ENCODE data around the gene GLCE. TPM values are rescaled to one million over a fixed set of nuclear protein-coding genes. Genes with fewer than 3 reads are reported as not detected.
A peak's percentile ranks its signal among the peaks of the same experiment; 100 is the strongest.

GLCE gene
- polyA plus RNA-seq (2013, experiment 1 of 2): 7.5 TPM
- 7.5 TPM for polyA plus RNA-seq (2013, experiment 2 of 2)

DNA sequence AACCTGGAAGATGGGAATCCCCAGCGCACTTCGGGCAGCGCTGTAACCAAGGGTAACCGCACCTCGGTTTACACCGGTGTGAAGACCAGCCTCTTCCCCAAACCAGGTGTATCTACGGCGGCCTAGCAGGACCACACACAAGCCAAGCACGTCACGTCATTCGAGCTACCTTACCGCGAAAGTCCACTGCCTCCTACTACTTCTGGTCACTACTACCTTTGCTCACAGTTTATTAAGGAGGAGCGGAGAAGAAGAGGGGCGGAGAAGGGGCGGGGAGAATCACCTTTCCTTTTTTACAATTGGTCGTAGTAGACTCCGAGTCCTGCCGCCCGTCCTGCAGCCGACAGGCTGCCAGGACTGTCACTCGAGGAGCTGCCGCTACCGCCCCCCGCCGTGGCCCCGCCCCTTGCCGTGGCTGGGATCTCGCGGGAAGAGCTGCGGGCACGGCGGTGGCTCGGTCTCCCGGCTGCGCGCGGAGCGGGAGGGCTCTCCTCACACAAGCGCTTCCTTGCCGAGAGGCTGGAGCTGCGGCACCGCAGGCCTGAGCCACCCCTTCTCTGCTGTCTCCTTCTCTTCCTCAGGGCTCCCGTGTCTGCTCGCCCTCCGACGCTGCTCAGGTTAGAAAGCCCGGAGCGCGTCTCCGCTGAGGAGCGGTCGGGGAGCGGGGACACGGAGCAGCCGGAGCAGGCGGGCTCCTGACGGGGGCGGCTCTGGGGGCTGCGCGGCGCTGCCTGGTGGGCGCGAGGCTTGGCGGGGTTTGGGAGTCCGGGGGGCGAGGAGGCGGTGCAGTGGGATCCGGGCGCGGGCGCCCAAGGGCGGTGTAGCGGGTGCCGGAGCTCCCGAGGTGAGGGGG is at the start of gene GLCE:
TSS of gene GLCE (plus strand) at position 495 of the 853 bp plus-strand sequence. CDS start 95,172 bp downstream, outside the sequence.
- no peaks in the 10 kb centered on the region for H3K9me3 ChIP-seq (replicated peaks in 1 of 2; ENCODE audit: control insufficient read depth in 2 of 2, insufficient read depth in 1 of 2, low read depth in 1 of 2, low read length in 2 of 2)
- no peak within 1 kb of the TSS for H3K4ac ChIP-seq (ENCODE audit: low read length)
- H3K18ac ChIP-seq (ENCODE audit: low read length): peak within 1 kb of the TSS; percentile 96
- H3K36me3 ChIP-seq (replicated peaks in 1 of 2; ENCODE audit: control insufficient read depth in 2 of 2, insufficient read depth in 2 of 2, low read length in 2 of 2): no peaks in the 10 kb centered on the region
- DNase-seq (ENCODE audit: low spot score): peak; percentile 95
- H2AK5ac ChIP-seq (ENCODE audit: low read depth, low read length): peak within 1 kb of the TSS; percentile 64
- peak within 1 kb of the TSS; percentile 55 for H2BK5ac ChIP-seq (ENCODE audit: low read length)
- peak within 1 kb of the TSS; percentile 99 for H3K23ac ChIP-seq (ENCODE audit: low read depth, low read length, poor library complexity)
- H3K4me1 ChIP-seq (ENCODE audit: control insufficient read depth in 2 of 2, insufficient read depth in 1 of 2, low read depth in 1 of 2, low read length in 2 of 2): peaks cover 4 to 7% of the 10 kb centered on the region in 2 donors
- H3K4me3 ChIP-seq (ENCODE audit: low read length in 2 of 2): peak within 1 kb of the TSS; percentile 70 to 85
- no peak within 1 kb of the TSS for H4K8ac ChIP-seq (ENCODE audit: low read depth, low read length)
- H2BK15ac ChIP-seq (ENCODE audit: low read length): peak within 1 kb of the TSS; percentile 23
- peak within 1 kb of the TSS; percentile 100 for H2AFZ ChIP-seq (ENCODE audit: low read length)
- peaks cover 0 to 35% (median 2%) of the 10 kb centered on the region in 3 experiments for H3K27me3 ChIP-seq (ENCODE audit: control insufficient read depth in 3 of 3, insufficient read depth in 3 of 3, low read depth in 1 of 3, low read length in 3 of 3)
- peak within 1 kb of the TSS; percentile 87 for H3K4me2 ChIP-seq (ENCODE audit: insufficient read depth, low read length, poor library complexity, severe bottlenecking)
- H3K79me1 ChIP-seq (ENCODE audit: low read depth, low read length): no peaks in the 10 kb centered on the region
- H3K9ac ChIP-seq (ENCODE audit: low read depth, low read length, poor library complexity): peak within 1 kb of the TSS; percentile 92
- H3K14ac ChIP-seq (ENCODE audit: low read length): peak within 1 kb of the TSS; percentile 97
- H2BK12ac ChIP-seq (ENCODE audit: low read length): no peak within 1 kb of the TSS
- H3K27ac ChIP-seq (replicated peaks; ENCODE audit: low read length): peak within 1 kb of the TSS; percentile 86
- H2BK120ac ChIP-seq (ENCODE audit: low read depth, low read length): peak within 1 kb of the TSS; percentile 32
- no peak within 1 kb of the TSS for H4K91ac ChIP-seq (ENCODE audit: low read depth, low read length, poor library complexity)
- no CpG with 5 or more reads among the region's 76 CpGs for WGBS, 2 donors (ENCODE audit: extremely low coverage in 2 of 2, insufficient read length in 2 of 2, insufficient replicate concordance in 1 of 2)

DNA sequence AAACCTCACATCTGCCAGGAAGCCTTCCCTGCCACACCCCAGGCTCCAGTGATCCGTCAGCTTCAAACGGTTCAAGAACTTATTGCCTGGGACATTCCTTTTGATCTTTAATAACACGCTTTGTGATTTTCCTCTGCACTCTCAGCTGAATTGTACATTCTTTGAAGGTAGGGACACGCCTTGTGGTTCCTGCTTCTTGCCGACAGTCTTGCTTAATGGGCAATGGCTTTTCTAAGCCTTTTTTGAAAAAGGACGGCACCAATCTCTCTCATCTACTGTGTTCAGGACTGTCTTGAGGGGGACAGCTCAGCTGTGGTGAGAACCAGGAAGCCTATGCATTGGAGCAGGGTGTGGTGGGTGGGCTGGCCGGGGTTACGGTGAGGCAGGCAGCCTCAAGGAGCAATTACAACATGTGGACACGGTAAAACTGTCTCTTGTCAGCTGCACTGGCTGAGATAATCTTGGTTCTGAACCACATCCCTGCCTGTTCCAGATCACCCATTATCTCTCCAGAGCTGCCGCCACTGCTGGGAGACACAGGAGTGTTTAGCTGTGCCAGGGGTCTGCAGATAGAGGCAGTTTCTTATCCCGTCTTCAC is 46.0 kb upstream of the GLCE start:
- Histone ChIP-seq H3K4me1 (ENCODE audit: control insufficient read depth in 2 of 2, insufficient read depth in 1 of 2, low read depth in 1 of 2, low read length in 2 of 2) (peaks cover 10 to 11% of the 10 kb centered on the region in 2 donors), H3K23ac (ENCODE audit: low read depth, low read length, poor library complexity) (no peak overlapping the region), H3K27ac (replicated peaks; ENCODE audit: low read length) (no peak overlapping the region), H2AK5ac (ENCODE audit: low read depth, low read length) (no peak overlapping the region), H3K18ac (ENCODE audit: low read length) (no peak overlapping the region), H3K4me2 (ENCODE audit: insufficient read depth, low read length, poor library complexity, severe bottlenecking) (no peak overlapping the region), H3K9me3 (replicated peaks in 1 of 2; ENCODE audit: control insufficient read depth in 2 of 2, insufficient read depth in 1 of 2, low read depth in 1 of 2, low read length in 2 of 2) (no peaks in the 10 kb centered on the region), H4K8ac (ENCODE audit: low read depth, low read length) (no peak overlapping the region), H2BK12ac (ENCODE audit: low read length) (no peak overlapping the region), H3K79me1 (ENCODE audit: low read depth, low read length) (no peaks in the 10 kb centered on the region), H2BK15ac (ENCODE audit: low read length) (no peak overlapping the region), H3K14ac (ENCODE audit: low read length) (no peak overlapping the region), H3K4ac (ENCODE audit: low read length) (no peak overlapping the region), H3K9ac (ENCODE audit: low read depth, low read length, poor library complexity) (no peak overlapping the region), H3K4me3 (ENCODE audit: low read length in 2 of 2) (no peak overlapping the region), H3K27me3 (ENCODE audit: control insufficient read depth in 3 of 3, insufficient read depth in 3 of 3, low read depth in 1 of 3, low read length in 3 of 3) (peaks cover 0 to 54% (median 3%) of the 10 kb centered on the region in 3 experiments), H2AFZ (ENCODE audit: low read length) (no peak overlapping the region), H4K91ac (ENCODE audit: low read depth, low read length, poor library complexity) (no peak overlapping the region), H2BK5ac (ENCODE audit: low read length) (no peak overlapping the region), H3K36me3 (replicated peaks in 1 of 2; ENCODE audit: control insufficient read depth in 2 of 2, insufficient read depth in 2 of 2, low read length in 2 of 2) (no peaks in the 10 kb centered on the region), H2BK120ac (ENCODE audit: low read depth, low read length) (no peak overlapping the region)
- no peak for DNase-seq (ENCODE audit: low spot score)
- WGBS, 2 donors (ENCODE audit: extremely low coverage in 2 of 2, insufficient read length in 2 of 2, insufficient replicate concordance in 1 of 2): no CpG with 5 or more reads among the region's 11 CpGs

- no CpG with 5 or more reads among the region's 7 CpGs for whole genome bisulfite sequencing, 2 donors (ENCODE audit: extremely low coverage in 2 of 2, insufficient read length in 2 of 2, insufficient replicate concordance in 1 of 2)
These were observed 45.4 kb upstream of the GLCE start for GRCh38 chr15:69115031-69115430.

DNA sequence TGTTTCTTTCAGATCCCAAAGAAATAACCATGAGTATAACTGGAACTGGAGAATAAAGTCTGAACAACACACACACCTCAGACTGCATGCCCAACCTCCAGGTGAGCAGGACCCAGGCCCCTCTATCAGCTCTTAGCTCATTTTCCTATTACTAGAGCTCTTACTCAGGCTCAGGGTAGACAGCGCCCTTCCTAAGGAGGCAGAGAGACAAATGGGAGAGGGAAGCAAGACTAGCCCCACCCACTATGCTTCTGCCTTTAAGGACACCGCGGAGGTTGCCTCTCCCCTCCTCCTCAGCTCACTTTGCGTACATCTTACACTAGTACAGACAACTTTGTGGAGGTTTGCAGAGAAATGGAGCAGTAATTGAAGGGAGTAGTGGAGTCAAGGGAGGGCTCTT is 44.0 kb upstream of the GLCE start:
- Histone ChIP-seq H3K4me3 (ENCODE audit: low read length in 2 of 2) (no peak overlapping the region), H4K91ac (ENCODE audit: low read depth, low read length, poor library complexity) (no peak overlapping the region), H2BK12ac (ENCODE audit: low read length) (no peak overlapping the region), H3K9ac (ENCODE audit: low read depth, low read length, poor library complexity) (no peak overlapping the region), H3K4me1 (ENCODE audit: control insufficient read depth in 2 of 2, insufficient read depth in 1 of 2, low read depth in 1 of 2, low read length in 2 of 2) (peaks cover 10 to 14% of the 10 kb centered on the region in 2 donors), H3K27ac (replicated peaks; ENCODE audit: low read length) (no peak overlapping the region), H3K4me2 (ENCODE audit: insufficient read depth, low read length, poor library complexity, severe bottlenecking) (no peak overlapping the region), H3K18ac (ENCODE audit: low read length) (no peak overlapping the region), H3K23ac (ENCODE audit: low read depth, low read length, poor library complexity) (no peak overlapping the region), H3K14ac (ENCODE audit: low read length) (no peak overlapping the region), H2BK5ac (ENCODE audit: low read length) (no peak overlapping the region), H2AK5ac (ENCODE audit: low read depth, low read length) (no peak overlapping the region), H3K27me3 (ENCODE audit: control insufficient read depth in 3 of 3, insufficient read depth in 3 of 3, low read depth in 1 of 3, low read length in 3 of 3) (peaks cover 0 to 59% (median 3%) of the 10 kb centered on the region in 3 experiments), H2AFZ (ENCODE audit: low read length) (no peak overlapping the region), H4K8ac (ENCODE audit: low read depth, low read length) (no peak overlapping the region), H2BK120ac (ENCODE audit: low read depth, low read length) (no peak overlapping the region), H3K9me3 (replicated peaks in 1 of 2; ENCODE audit: control insufficient read depth in 2 of 2, insufficient read depth in 1 of 2, low read depth in 1 of 2, low read length in 2 of 2) (no peaks in the 10 kb centered on the region), H3K4ac (ENCODE audit: low read length) (no peak overlapping the region), H2BK15ac (ENCODE audit: low read length) (no peak overlapping the region), H3K36me3 (replicated peaks in 1 of 2; ENCODE audit: control insufficient read depth in 2 of 2, insufficient read depth in 2 of 2, low read length in 2 of 2) (no peaks in the 10 kb centered on the region), H3K79me1 (ENCODE audit: low read depth, low read length) (no peaks in the 10 kb centered on the region)
- no peak for DNase-seq (ENCODE audit: low spot score)
- no CpG with 5 or more reads among the region's 4 CpGs for WGBS, 2 donors (ENCODE audit: extremely low coverage in 2 of 2, insufficient read length in 2 of 2, insufficient replicate concordance in 1 of 2)

More at GRCh38 chr15:69115031-69115430, 45.4 kb upstream of the GLCE start:
- H2BK5ac ChIP-seq (ENCODE audit: low read length): no peak overlapping the region
- DNase-seq (ENCODE audit: low spot score): no peak
- H3K9ac ChIP-seq (ENCODE audit: low read depth, low read length, poor library complexity): no peak overlapping the region
- no peak overlapping the region for H3K23ac ChIP-seq (ENCODE audit: low read depth, low read length, poor library complexity)
- H4K91ac ChIP-seq (ENCODE audit: low read depth, low read length, poor library complexity): no peak overlapping the region
- H3K27ac ChIP-seq (replicated peaks; ENCODE audit: low read length): no peak overlapping the region
- H3K4me1 ChIP-seq (ENCODE audit: control insufficient read depth in 2 of 2, insufficient read depth in 1 of 2, low read depth in 1 of 2, low read length in 2 of 2): peaks cover 10 to 14% of the 10 kb centered on the region in 2 donors
- H2AFZ ChIP-seq (ENCODE audit: low read length): no peak overlapping the region
- H3K36me3 ChIP-seq (replicated peaks in 1 of 2; ENCODE audit: control insufficient read depth in 2 of 2, insufficient read depth in 2 of 2, low read length in 2 of 2): no peaks in the 10 kb centered on the region
- H2BK12ac ChIP-seq (ENCODE audit: low read length): no peak overlapping the region
- H2BK15ac ChIP-seq (ENCODE audit: low read length): no peak overlapping the region
- H3K18ac ChIP-seq (ENCODE audit: low read length): no peak overlapping the region
- H3K14ac ChIP-seq (ENCODE audit: low read length): no peak overlapping the region
- no peak overlapping the region for H3K4me3 ChIP-seq (ENCODE audit: low read length in 2 of 2)
- no peak overlapping the region for H4K8ac ChIP-seq (ENCODE audit: low read depth, low read length)
- no peak overlapping the region for H3K4me2 ChIP-seq (ENCODE audit: insufficient read depth, low read length, poor library complexity, severe bottlenecking)
- H3K9me3 ChIP-seq (replicated peaks in 1 of 2; ENCODE audit: control insufficient read depth in 2 of 2, insufficient read depth in 1 of 2, low read depth in 1 of 2, low read length in 2 of 2): no peaks in the 10 kb centered on the region
- no peak overlapping the region for H2BK120ac ChIP-seq (ENCODE audit: low read depth, low read length)
- H3K79me1 ChIP-seq (ENCODE audit: low read depth, low read length): no peaks in the 10 kb centered on the region
- peaks cover 0 to 59% (median 3%) of the 10 kb centered on the region in 3 experiments for H3K27me3 ChIP-seq (ENCODE audit: control insufficient read depth in 3 of 3, insufficient read depth in 3 of 3, low read depth in 1 of 3, low read length in 3 of 3)
- no peak overlapping the region for H3K4ac ChIP-seq (ENCODE audit: low read length)
- H2AK5ac ChIP-seq (ENCODE audit: low read depth, low read length): no peak overlapping the region

Measured in neuronal stem cell (in vitro differentiated cells).